ENCODE data around the gene PVRIG. TPM values are rescaled to one million over a fixed set of nuclear protein-coding genes. Genes with fewer than 3 reads are reported as not detected.
"Not testable (repeated sequence)": the region's sequence is repeated elsewhere in the genome, so short reads cannot be mapped to it uniquely, and the experiment has no call there.

Gene PVRIG
- total RNA-seq, 1 donor from 2014 or later = not detected

- DNase-seq (ENCODE audit: low read depth) (no peak), FAIRE-seq (no peak)
- no peaks in the 10 kb centered on the region for H3K27me3 ChIP-seq (ENCODE audit: insufficient read depth, low read length)
- peaks cover under 1% of the 10 kb centered on the region for H3K4me1 Mint-ChIP-seq (ENCODE audit: low read depth, unreplicated experiment)
- no peaks in the 10 kb centered on the region for H3K27me3 Mint-ChIP-seq (ENCODE audit: low read depth, unreplicated experiment)
- H3K36me3 Mint-ChIP-seq (ENCODE audit: low read depth, unreplicated experiment) = peaks cover 7% of the 10 kb centered on the region
- no peaks in the 10 kb centered on the region for H3K4me1 ChIP-seq (ENCODE audit: insufficient read depth, low read length)
- H3K4me3 ChIP-seq (ENCODE audit: insufficient read depth, low read depth, low read length) = no peak overlapping the region
- no peaks in the 10 kb centered on the region for H3K9me3 ChIP-seq (ENCODE audit: insufficient read depth, low read depth, low read length)
- no peak overlapping the region for H3K27ac ChIP-seq (ENCODE audit: low read depth, low read length)
- no peak for TF ChIP-seq CTCF (IDR thresholded peaks at IDR 0.05; ENCODE audit: insufficient read depth, low read depth, low read length)
- no peak for TF ChIP-seq EZH2 (IDR thresholded peaks at IDR 0.05; ENCODE audit: insufficient read depth, low read length)
- no peak overlapping the region for H3K4me2 ChIP-seq (ENCODE audit: low read length)
- H3K9ac ChIP-seq (ENCODE audit: low read length) = no peak overlapping the region
- no peaks in the 10 kb centered on the region for H3K79me2 ChIP-seq (ENCODE audit: insufficient read depth, low read length)
- no peaks in the 10 kb centered on the region for H3K9me3 Mint-ChIP-seq (ENCODE audit: unreplicated experiment)
- no peak overlapping the region for H3K27ac Mint-ChIP-seq (ENCODE audit: unreplicated experiment)
- no peaks in the 10 kb centered on the region for H4K20me1 ChIP-seq (ENCODE audit: insufficient read depth, low read length)
- no peak overlapping the region for H3K4me3 Mint-ChIP-seq (ENCODE audit: unreplicated experiment)
- H3K36me3 ChIP-seq (ENCODE audit: insufficient read depth, low read length) = no peaks in the 10 kb centered on the region
- no peak overlapping the region for H2AFZ ChIP-seq (ENCODE audit: low read depth, low read length)
These were observed 2.8 kb downstream of the PVRIG start for GRCh38 chr7:100222445-100223132.

GRCh38 chr7:100223376-100223927 is 3.7 kb downstream of the PVRIG start:
- H3K4me2 ChIP-seq (ENCODE audit: low read length); H4K20me1 ChIP-seq (ENCODE audit: insufficient read depth, low read length); H3K27me3 Mint-ChIP-seq (ENCODE audit: low read depth, unreplicated experiment); H3K27ac ChIP-seq (ENCODE audit: low read depth, low read length); H3K9ac ChIP-seq (ENCODE audit: low read length); H3K79me2 ChIP-seq (ENCODE audit: insufficient read depth, low read length); DNase-seq (ENCODE audit: low read depth); H3K9me3 ChIP-seq (ENCODE audit: insufficient read depth, low read depth, low read length); H3K4me3 ChIP-seq (ENCODE audit: insufficient read depth, low read depth, low read length); H2AFZ ChIP-seq (ENCODE audit: low read depth, low read length); FAIRE-seq; H3K9me3 Mint-ChIP-seq (ENCODE audit: unreplicated experiment); H3K27me3 ChIP-seq (ENCODE audit: insufficient read depth, low read length); H3K36me3 ChIP-seq (ENCODE audit: insufficient read depth, low read length); H3K4me3 Mint-ChIP-seq (ENCODE audit: unreplicated experiment); H3K4me1 ChIP-seq (ENCODE audit: insufficient read depth, low read length); H3K4me1 Mint-ChIP-seq (ENCODE audit: low read depth, unreplicated experiment); H3K27ac Mint-ChIP-seq (ENCODE audit: unreplicated experiment): not testable (repeated sequence)
- H3K36me3 Mint-ChIP-seq (ENCODE audit: low read depth, unreplicated experiment) = peaks cover 10% of the 10 kb centered on the region

GRCh38 chr7:100224891-100225290 is 5.1 kb downstream of the PVRIG start:
- not testable (repeated sequence) for H3K27me3 Mint-ChIP-seq (ENCODE audit: low read depth, unreplicated experiment); H3K9ac ChIP-seq (ENCODE audit: low read length); H3K4me3 ChIP-seq (ENCODE audit: insufficient read depth, low read depth, low read length); DNase-seq (ENCODE audit: low read depth); H3K9me3 ChIP-seq (ENCODE audit: insufficient read depth, low read depth, low read length); H3K36me3 Mint-ChIP-seq (ENCODE audit: low read depth, unreplicated experiment); H4K20me1 ChIP-seq (ENCODE audit: insufficient read depth, low read length); FAIRE-seq; H3K27ac ChIP-seq (ENCODE audit: low read depth, low read length); H3K27me3 ChIP-seq (ENCODE audit: insufficient read depth, low read length); H3K27ac Mint-ChIP-seq (ENCODE audit: unreplicated experiment); H3K79me2 ChIP-seq (ENCODE audit: insufficient read depth, low read length); H3K9me3 Mint-ChIP-seq (ENCODE audit: unreplicated experiment); H3K4me3 Mint-ChIP-seq (ENCODE audit: unreplicated experiment); H3K4me1 ChIP-seq (ENCODE audit: insufficient read depth, low read length); H3K4me2 ChIP-seq (ENCODE audit: low read length); H3K36me3 ChIP-seq (ENCODE audit: insufficient read depth, low read length); H2AFZ ChIP-seq (ENCODE audit: low read depth, low read length); H3K4me1 Mint-ChIP-seq (ENCODE audit: low read depth, unreplicated experiment)

- peaks cover 11% of the 10 kb centered on the region for H3K36me3 Mint-ChIP-seq (ENCODE audit: low read depth, unreplicated experiment)
- DNase-seq (ENCODE audit: low read depth); H3K79me2 ChIP-seq (ENCODE audit: insufficient read depth, low read length); H3K4me3 Mint-ChIP-seq (ENCODE audit: unreplicated experiment); H3K27ac ChIP-seq (ENCODE audit: low read depth, low read length); H3K27me3 ChIP-seq (ENCODE audit: insufficient read depth, low read length); H3K36me3 ChIP-seq (ENCODE audit: insufficient read depth, low read length); H3K9me3 Mint-ChIP-seq (ENCODE audit: unreplicated experiment); H3K27ac Mint-ChIP-seq (ENCODE audit: unreplicated experiment); H3K27me3 Mint-ChIP-seq (ENCODE audit: low read depth, unreplicated experiment); H3K9ac ChIP-seq (ENCODE audit: low read length); H3K4me3 ChIP-seq (ENCODE audit: insufficient read depth, low read depth, low read length); H3K4me1 Mint-ChIP-seq (ENCODE audit: low read depth, unreplicated experiment); FAIRE-seq; H3K4me1 ChIP-seq (ENCODE audit: insufficient read depth, low read length); H3K9me3 ChIP-seq (ENCODE audit: insufficient read depth, low read depth, low read length); H2AFZ ChIP-seq (ENCODE audit: low read depth, low read length); H3K4me2 ChIP-seq (ENCODE audit: low read length): not testable (repeated sequence)
- peaks cover 15% of the 10 kb centered on the region for H4K20me1 ChIP-seq (ENCODE audit: insufficient read depth, low read length)
These were observed 15.0 kb downstream of the PVRIG start for GRCh38 chr7:100234660-100235317.

- H2AFZ ChIP-seq (ENCODE audit: low read depth, low read length); H3K27ac Mint-ChIP-seq (ENCODE audit: unreplicated experiment); DNase-seq (ENCODE audit: low read depth); H3K36me3 Mint-ChIP-seq (ENCODE audit: low read depth, unreplicated experiment); H3K27me3 ChIP-seq (ENCODE audit: insufficient read depth, low read length); H3K27ac ChIP-seq (ENCODE audit: low read depth, low read length); H3K4me2 ChIP-seq (ENCODE audit: low read length); H3K9me3 Mint-ChIP-seq (ENCODE audit: unreplicated experiment); H3K4me1 Mint-ChIP-seq (ENCODE audit: low read depth, unreplicated experiment); H3K79me2 ChIP-seq (ENCODE audit: insufficient read depth, low read length); H3K9me3 ChIP-seq (ENCODE audit: insufficient read depth, low read depth, low read length); H3K27me3 Mint-ChIP-seq (ENCODE audit: low read depth, unreplicated experiment); FAIRE-seq; H3K36me3 ChIP-seq (ENCODE audit: insufficient read depth, low read length); H3K4me3 Mint-ChIP-seq (ENCODE audit: unreplicated experiment); H3K4me3 ChIP-seq (ENCODE audit: insufficient read depth, low read depth, low read length); H3K4me1 ChIP-seq (ENCODE audit: insufficient read depth, low read length); H3K9ac ChIP-seq (ENCODE audit: low read length): not testable (repeated sequence)
- H4K20me1 ChIP-seq (ENCODE audit: insufficient read depth, low read length) = peaks cover 19% of the 10 kb centered on the region
These were observed 20.2 kb downstream of the PVRIG start for GRCh38 chr7:100239975-100240374.

Data from astrocyte (in vitro differentiated cells and primary cell).